ENCODE results near the gene HMCN2. TPM values are rescaled to one million over a fixed set of nuclear protein-coding genes. Genes with fewer than 3 reads are reported as not detected.
"Not testable (repeated sequence)": the region's sequence is repeated elsewhere in the genome, so short reads cannot be mapped to it uniquely, and the experiment has no call there.

The HMCN2 gene
- total RNA-seq, 6 experiments from 2014 or later = under 0.01 to 0.05 (median 0.02) TPM; not detected in 3

DNA sequence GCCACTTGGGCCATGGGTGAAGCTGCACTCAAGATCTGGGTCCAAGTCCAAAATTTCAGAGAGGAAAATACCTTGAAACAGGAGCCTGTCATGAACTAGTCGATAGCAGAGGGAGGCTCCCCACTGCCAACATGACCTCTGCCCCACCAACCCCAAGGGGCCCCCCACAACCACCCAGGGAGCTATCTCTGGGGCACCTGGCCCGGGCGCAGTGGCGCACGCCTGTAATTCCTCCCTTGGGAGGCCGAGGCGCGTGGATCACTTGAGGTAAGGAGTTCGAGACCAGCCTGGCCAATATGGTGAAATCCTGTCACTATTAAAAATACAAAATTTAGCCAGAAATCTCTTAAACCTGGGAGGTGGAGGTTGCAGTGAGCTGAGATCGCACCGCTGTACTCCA lies 20.1 kb upstream of the HMCN2 start:
- no peak for DNase-seq
- Mint-ChIP-seq H3K9me3 (peaks cover 3% of the 10 kb centered on the region; the same call in 1 of the 2 replicates), H3K4me3 (no peak overlapping the region), H3K27me3 (ENCODE audit: insufficient read depth) (peaks cover 9% of the 10 kb centered on the region; the same call in 1 of the 2 replicates), H3K27ac (no peak overlapping the region), H3K4me1 (ENCODE audit: low read depth) (peaks cover 15% of the 10 kb centered on the region), H3K36me3 (ENCODE audit: low read depth) (peaks cover 3% of the 10 kb centered on the region; the same call in 1 of the 2 replicates)
- TF ChIP-seq, protein P1, sequence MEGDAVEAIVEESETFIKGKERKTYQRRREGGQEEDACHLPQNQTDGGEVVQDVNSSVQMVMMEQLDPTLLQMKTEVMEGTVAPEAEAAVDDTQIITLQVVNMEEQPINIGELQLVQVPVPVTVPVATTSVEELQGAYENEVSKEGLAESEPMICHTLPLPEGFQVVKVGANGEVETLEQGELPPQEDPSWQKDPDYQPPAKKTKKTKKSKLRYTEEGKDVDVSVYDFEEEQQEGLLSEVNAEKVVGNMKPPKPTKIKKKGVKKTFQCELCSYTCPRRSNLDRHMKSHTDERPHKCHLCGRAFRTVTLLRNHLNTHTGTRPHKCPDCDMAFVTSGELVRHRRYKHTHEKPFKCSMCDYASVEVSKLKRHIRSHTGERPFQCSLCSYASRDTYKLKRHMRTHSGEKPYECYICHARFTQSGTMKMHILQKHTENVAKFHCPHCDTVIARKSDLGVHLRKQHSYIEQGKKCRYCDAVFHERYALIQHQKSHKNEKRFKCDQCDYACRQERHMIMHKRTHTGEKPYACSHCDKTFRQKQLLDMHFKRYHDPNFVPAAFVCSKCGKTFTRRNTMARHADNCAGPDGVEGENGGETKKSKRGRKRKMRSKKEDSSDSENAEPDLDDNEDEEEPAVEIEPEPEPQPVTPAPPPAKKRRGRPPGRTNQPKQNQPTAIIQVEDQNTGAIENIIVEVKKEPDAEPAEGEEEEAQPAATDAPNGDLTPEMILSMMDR (IDR thresholded peaks at IDR 0.05) = no peak

- Mint-ChIP-seq H3K27me3 (ENCODE audit: insufficient read depth) (peaks cover 10% of the 10 kb centered on the region; the same call in 1 of the 2 replicates), H3K27ac (no peak overlapping the region), H3K4me1 (ENCODE audit: low read depth) (peaks cover 8% of the 10 kb centered on the region), H3K4me3 (no peak overlapping the region), H3K36me3 (ENCODE audit: low read depth) (peaks cover 9% of the 10 kb centered on the region; the same call in 1 of the 2 replicates), H3K9me3 (peaks cover 10% of the 10 kb centered on the region)
- TF ChIP-seq, protein P1 (IDR thresholded peaks at IDR 0.05) = no peak
- no peak for DNase-seq
Observed at GRCh38 chr9:130246126-130246525, 19.4 kb upstream of the HMCN2 start.

- no peaks in the 10 kb centered on the region for H3K4me1 Mint-ChIP-seq (ENCODE audit: low read depth)
- TF ChIP-seq, protein P1 (IDR thresholded peaks at IDR 0.05) = no peak
- no peak overlapping the region for H3K4me3 Mint-ChIP-seq
- H3K27ac Mint-ChIP-seq = no peak overlapping the region
- DNase-seq = no peak
- H3K27me3 Mint-ChIP-seq (ENCODE audit: insufficient read depth) = peaks cover 27% of the 10 kb centered on the region
- peaks cover 16% of the 10 kb centered on the region for H3K9me3 Mint-ChIP-seq
- peaks cover 10% of the 10 kb centered on the region; the same call in 1 of the 2 replicates for H3K36me3 Mint-ChIP-seq (ENCODE audit: low read depth)
Observed at GRCh38 chr9:130254747-130255630, 10.6 kb upstream of the HMCN2 start.

- TF ChIP-seq, protein P1 (IDR thresholded peaks at IDR 0.05) = no peak
- H3K27ac Mint-ChIP-seq = no peak overlapping the region
- H3K27me3 Mint-ChIP-seq (ENCODE audit: insufficient read depth) = peaks cover 33% of the 10 kb centered on the region
- H3K36me3 Mint-ChIP-seq (ENCODE audit: low read depth) = peaks cover 4% of the 10 kb centered on the region; the same call in 1 of the 2 replicates
- H3K4me3 Mint-ChIP-seq = no peak overlapping the region
- no peaks in the 10 kb centered on the region for H3K4me1 Mint-ChIP-seq (ENCODE audit: low read depth)
- H3K9me3 Mint-ChIP-seq = peaks cover 10% of the 10 kb centered on the region
- DNase-seq = no peak
Observed at GRCh38 chr9:130255631-130256134, 9.9 kb upstream of the HMCN2 start.

DNA sequence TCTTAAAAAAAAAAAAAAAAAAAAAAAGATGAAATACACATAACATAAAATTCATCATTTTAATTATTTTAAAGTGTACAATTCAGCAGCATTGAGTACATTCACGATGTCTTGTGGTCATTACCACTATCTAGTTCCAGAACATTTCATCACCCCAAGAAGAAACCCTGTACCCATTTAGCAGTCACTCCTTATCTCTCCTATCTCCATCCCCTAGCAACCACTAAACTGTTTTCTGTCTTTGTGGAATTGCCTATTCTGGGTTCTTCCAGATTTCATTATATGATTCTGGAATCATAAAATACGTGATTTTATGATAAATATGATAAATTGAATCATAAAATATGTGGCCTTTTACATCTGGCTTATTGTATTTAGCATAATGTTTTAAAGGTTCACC lies 8.9 kb upstream of the HMCN2 start:
- H3K4me3 Mint-ChIP-seq = no peak overlapping the region
- TF ChIP-seq, protein P1 (IDR thresholded peaks at IDR 0.05) = no peak
- peaks cover 7% of the 10 kb centered on the region; the same call in 1 of the 2 replicates for H3K4me1 Mint-ChIP-seq (ENCODE audit: low read depth)
- no peak overlapping the region for H3K27ac Mint-ChIP-seq
- H3K9me3 Mint-ChIP-seq = 0 out of 2 replicates have a peak, but pooled peaks cover under 1% of the 10 kb centered on the region
- peaks cover 32% of the 10 kb centered on the region for H3K27me3 Mint-ChIP-seq (ENCODE audit: insufficient read depth)
- H3K36me3 Mint-ChIP-seq (ENCODE audit: low read depth) = no peaks in the 10 kb centered on the region
- no peak for DNase-seq

DNA sequence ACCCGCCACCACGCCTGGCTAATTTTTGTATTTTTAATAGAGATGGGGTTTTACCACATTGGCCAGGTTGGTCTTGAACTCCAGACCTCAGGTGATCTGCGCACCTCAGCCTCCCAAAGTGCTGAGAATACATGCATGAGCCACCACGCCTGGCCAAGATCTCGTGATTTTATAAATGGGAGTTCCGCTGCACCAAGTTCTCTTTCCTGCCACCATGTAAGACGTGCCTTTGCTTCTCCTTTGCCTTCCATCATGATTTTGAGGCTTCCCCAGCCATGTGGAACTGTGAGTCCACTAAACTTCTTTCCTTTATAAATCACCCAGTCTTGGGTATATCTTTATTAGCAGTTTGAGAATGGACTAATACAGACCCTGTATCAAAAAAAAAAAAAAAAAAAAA lies 7.4 kb upstream of the HMCN2 start:
- H3K27me3 Mint-ChIP-seq (ENCODE audit: insufficient read depth) = peaks cover 44% of the 10 kb centered on the region
- not testable (repeated sequence) for H3K36me3 Mint-ChIP-seq (ENCODE audit: low read depth); H3K4me1 Mint-ChIP-seq (ENCODE audit: low read depth); H3K9me3 Mint-ChIP-seq; DNase-seq; H3K27ac Mint-ChIP-seq; H3K4me3 Mint-ChIP-seq
